Cardiac muscle cell (in vitro differentiated cells and primary cell): ENCODE results near the gene AP3S1. TPM values are rescaled to one million over a fixed set of nuclear protein-coding genes. Genes with fewer than 3 reads are reported as not detected.

Experiments
- DNase-seq, 2 donors: peaks; one replicate each; pipeline versions ENCODE4 v3.0.0 to v3.0.0-alpha.2; 2010 to 2017; ENCODE audit warnings: low read depth in 1 of 2, low spot score in 1 of 2
- H3K27ac ChIP-seq: fragments of 200-600 bp; sonication (generic); 2 replicates; pipeline ENCODE4 v1.5.1; 2016
- H3K27me3 ChIP-seq: fragments of 200-600 bp; sonication (generic); 2 replicates; pipeline ENCODE4 v1.6.0; 2016; ENCODE audit warnings: control low read depth
- H3K36me3 ChIP-seq: fragments of 200-600 bp; sonication (generic); 2 replicates; pipeline ENCODE4 v1.5.1; 2016; ENCODE audit warnings: control low read depth
- H3K4me1 ChIP-seq: fragments of 200-600 bp; sonication (generic); 2 replicates; pipeline ENCODE4 v1.8.1; 2017; ENCODE audit warnings: low read depth, mild to moderate bottlenecking, mixed run types
- H3K4me3 ChIP-seq: fragments of 200-600 bp; sonication (generic); 2 replicates; pipeline ENCODE4 v1.5.1; 2016; ENCODE audit warnings: mild to moderate bottlenecking
- H3K9me3 ChIP-seq: fragments of 200-600 bp; sonication (generic); 2 replicates; pipeline ENCODE4 v1.5.1; 2017; ENCODE audit warnings: low read depth, mild to moderate bottlenecking, control low read depth
- polyA plus RNA-seq: library from polyadenylated mRNA; unstranded; fragments of >200 nt; fragmentation: Nextera tagmentation; extraction: Ambion mirVana; gene quantifications from 2 replicates; pipeline ENCODE4 v1.2.1, GENCODE V29; 2016
- total RNA-seq: library from RNA; depleted of rRNA; stranded (reverse); fragments of >200 nt; gene quantifications from 2 replicates; pipeline ENCODE4 v1.2.3, GENCODE V29; 2016
- TF ChIP-seq, protein P1 (sequence below): IDR thresholded peaks from 2 replicates; pipeline ENCODE4 v1.5.1; 2012; ENCODE audit warnings: low read depth, mild to moderate bottlenecking, low read length

AP3S1 gene
- total and polyA plus RNA-seq, 2 experiments from 2014 or later: 62.5 to 86.6 TPM

DNA sequence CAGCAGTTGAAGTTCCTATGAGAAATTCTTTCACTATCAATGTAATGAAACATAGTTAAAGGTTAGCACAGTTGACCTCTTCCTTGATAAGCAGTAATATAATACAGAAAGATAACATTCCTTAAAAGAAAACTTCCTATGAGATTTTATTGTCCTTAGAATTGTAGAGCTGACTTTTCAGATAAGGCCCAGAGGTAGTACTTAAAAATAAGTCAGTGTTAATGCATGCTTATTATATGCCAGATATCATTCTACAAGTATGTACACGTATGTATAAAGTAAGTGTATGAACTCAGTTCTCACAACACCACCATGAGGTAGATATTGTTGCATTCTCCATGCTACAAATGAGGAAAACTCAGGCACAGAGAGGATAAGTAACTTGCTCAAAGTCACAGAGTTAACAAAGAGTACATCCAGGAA is 15.3 kb downstream of the AP3S1 start:
- no peak for DNase-seq
- no peaks in the 10 kb centered on the region for H3K9me3 ChIP-seq
- no peaks in the 10 kb centered on the region for H3K27me3 ChIP-seq
- H3K4me1 ChIP-seq: peaks cover 5% of the 10 kb centered on the region
- no peaks in the 10 kb centered on the region for H3K36me3 ChIP-seq
- H3K27ac ChIP-seq: peak overlapping the region; percentile 1
- no peak overlapping the region for H3K4me3 ChIP-seq
- TF ChIP-seq, protein P1, sequence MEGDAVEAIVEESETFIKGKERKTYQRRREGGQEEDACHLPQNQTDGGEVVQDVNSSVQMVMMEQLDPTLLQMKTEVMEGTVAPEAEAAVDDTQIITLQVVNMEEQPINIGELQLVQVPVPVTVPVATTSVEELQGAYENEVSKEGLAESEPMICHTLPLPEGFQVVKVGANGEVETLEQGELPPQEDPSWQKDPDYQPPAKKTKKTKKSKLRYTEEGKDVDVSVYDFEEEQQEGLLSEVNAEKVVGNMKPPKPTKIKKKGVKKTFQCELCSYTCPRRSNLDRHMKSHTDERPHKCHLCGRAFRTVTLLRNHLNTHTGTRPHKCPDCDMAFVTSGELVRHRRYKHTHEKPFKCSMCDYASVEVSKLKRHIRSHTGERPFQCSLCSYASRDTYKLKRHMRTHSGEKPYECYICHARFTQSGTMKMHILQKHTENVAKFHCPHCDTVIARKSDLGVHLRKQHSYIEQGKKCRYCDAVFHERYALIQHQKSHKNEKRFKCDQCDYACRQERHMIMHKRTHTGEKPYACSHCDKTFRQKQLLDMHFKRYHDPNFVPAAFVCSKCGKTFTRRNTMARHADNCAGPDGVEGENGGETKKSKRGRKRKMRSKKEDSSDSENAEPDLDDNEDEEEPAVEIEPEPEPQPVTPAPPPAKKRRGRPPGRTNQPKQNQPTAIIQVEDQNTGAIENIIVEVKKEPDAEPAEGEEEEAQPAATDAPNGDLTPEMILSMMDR: no peak

DNA sequence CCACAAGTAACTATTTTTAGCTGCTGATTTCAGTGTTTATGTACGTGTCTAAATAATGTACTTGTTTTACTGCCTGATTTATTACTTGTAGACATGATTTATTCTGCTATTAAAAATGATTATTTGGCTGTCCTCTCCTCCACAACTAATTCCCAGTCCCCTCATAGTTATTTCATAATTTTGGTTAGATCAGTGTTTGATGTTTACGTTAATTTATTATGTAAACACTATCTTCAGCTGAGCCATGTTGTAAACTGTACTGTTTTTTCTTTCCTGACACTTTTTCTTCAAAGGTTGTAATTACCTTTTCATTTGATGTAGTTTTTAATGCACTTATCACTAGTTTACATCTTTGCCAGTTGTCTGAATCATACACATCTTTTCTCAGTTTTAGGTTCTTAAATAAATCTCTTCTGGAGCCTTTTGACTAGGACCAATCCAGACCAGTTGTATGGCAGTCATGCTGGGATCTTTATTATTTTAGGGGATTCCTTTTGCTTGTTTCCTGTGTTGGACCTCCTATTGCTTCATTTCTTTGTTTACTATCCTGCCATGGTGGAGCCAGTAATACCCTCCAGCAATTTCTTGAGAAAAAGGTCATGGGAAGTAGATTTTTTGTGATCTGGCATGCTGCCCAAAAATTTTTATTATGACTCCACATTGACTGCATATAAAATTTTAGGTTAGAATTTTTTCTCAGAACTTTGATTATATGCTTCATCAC is 16.1 kb downstream of the AP3S1 start:
- Histone ChIP-seq H3K27me3 (no peaks in the 10 kb centered on the region), H3K9me3 (no peaks in the 10 kb centered on the region)
- TF ChIP-seq, protein P1: no peak

DNA sequence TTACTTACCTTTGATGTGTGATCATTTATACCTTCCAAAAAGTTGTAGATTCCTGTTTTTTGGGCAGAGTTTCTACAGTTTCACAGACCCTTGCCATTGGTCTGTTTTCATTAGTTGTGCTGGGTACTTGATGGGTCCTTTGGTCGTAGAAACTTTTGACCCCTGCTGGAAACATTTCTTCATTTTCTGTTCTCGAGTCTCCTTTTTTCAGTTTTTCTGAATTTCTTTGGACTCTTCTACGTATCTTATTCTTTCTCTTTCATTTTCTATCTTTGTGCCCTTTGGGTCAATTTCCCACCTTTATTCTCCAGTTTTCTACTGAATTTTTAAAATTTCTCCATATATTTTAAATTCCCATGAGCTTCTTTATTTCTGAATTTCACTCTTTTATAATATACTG is 16.7 kb downstream of the AP3S1 start:
- DNase-seq: no peak
- TF ChIP-seq, protein P1: no peak
- no peaks in the 10 kb centered on the region for H3K9me3 ChIP-seq
- no peak overlapping the region for H3K4me3 ChIP-seq
- H3K27ac ChIP-seq: no peak overlapping the region
- H3K4me1 ChIP-seq: peaks cover 5% of the 10 kb centered on the region
- no peaks in the 10 kb centered on the region for H3K36me3 ChIP-seq
- H3K27me3 ChIP-seq: no peaks in the 10 kb centered on the region

More for the DNA sequence above, 16.1 kb downstream of the AP3S1 start:
- DNase-seq: peak in 1 of 2 donors; percentile 36
- H3K4me1 ChIP-seq: peaks cover 5% of the 10 kb centered on the region
- H3K27ac ChIP-seq: no peak overlapping the region
- no peak overlapping the region for H3K4me3 ChIP-seq
- H3K36me3 ChIP-seq: no peaks in the 10 kb centered on the region

DNA sequence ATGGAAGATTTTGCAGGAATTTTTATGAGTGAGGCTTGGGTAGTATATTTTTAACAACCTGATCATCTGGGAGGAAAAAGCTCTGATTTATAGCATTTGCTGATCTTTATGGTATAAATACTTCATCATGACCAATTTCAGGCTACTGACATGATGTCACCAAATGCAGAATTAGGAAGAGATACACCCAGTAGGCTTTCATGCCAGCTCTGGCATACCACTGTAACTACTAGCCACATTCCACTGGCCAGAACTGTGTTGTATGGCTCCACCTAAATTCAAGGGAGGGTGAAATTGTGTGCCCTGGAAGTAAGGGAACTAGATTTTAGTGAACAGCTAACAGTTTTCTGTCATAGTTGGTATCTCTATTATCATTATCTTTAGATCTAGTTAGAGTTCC is 17.6 kb downstream of the AP3S1 start:
- H3K9me3 ChIP-seq: no peaks in the 10 kb centered on the region
- H3K27ac ChIP-seq: no peak overlapping the region
- H3K27me3 ChIP-seq: no peaks in the 10 kb centered on the region
- DNase-seq: no peak
- TF ChIP-seq, protein P1: no peak
- H3K4me1 ChIP-seq: peaks cover 5% of the 10 kb centered on the region
- H3K36me3 ChIP-seq: no peaks in the 10 kb centered on the region
- H3K4me3 ChIP-seq: no peak overlapping the region

DNA sequence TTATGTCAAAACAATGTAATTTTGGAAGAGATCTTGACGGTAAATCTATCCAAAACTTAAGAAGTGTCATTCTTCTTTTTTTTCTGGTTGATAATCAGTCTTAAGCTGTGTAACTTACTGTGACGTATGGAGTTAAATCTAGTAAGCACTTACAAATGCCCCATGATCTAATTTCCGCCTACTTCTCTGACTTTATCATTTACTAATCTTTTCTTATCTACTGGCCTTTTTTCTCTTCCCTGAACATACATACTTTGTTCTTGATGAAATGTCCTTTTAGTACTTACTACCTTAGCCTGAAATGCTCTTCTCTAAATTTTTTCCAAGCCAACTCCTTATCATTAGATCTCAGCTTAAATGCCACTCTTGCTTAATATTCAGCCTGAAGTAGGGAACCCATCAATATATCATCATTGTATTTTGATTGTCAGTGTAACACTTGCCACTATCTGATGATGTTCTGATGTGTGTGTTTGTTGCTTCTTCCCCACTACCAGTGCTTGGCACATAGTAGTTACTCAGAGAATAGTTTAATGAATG is 27.6 kb downstream of the AP3S1 start:
- TF ChIP-seq, protein P1: no peak
- no peak for DNase-seq
- no peaks in the 10 kb centered on the region for H3K9me3 ChIP-seq
- no peaks in the 10 kb centered on the region for H3K36me3 ChIP-seq
- H3K27ac ChIP-seq: no peak overlapping the region
- H3K4me1 ChIP-seq: peaks cover 4% of the 10 kb centered on the region
- H3K4me3 ChIP-seq: no peak overlapping the region
- no peaks in the 10 kb centered on the region for H3K27me3 ChIP-seq
